Measurements from ENCODE around the gene MS4A15.

MS4A15 gene

GRCh38 chr11:60825118-60825517, 68.5 kb downstream of the MS4A15 start:
- no peaks in the 10 kb centered on the region for H3K36me3 ChIP-seq (replicated peaks)
- H3K27me3 ChIP-seq (replicated peaks) = no peaks in the 10 kb centered on the region
- H3K4me3 ChIP-seq (ENCODE audit: low read depth, low read length) = no peak overlapping the region
- DNase-seq = no peak
- H3K27ac ChIP-seq = no peak overlapping the region
- no peak for TF ChIP-seq CTCF (IDR thresholded peaks at IDR 0.05; ENCODE audit: low read depth, low read length, missing control alignments)
- in situ Hi-C loops (cut with HindIII; ENCODE audit: low pct_ligation_motif_present, low sequenced_read_pairs) = no loop called here

GRCh38 chr11:60825790-60826189, 69.1 kb downstream of the MS4A15 start:
- in situ Hi-C loops (cut with HindIII; ENCODE audit: low pct_ligation_motif_present, low sequenced_read_pairs) = no loop called here

More at GRCh38 chr11:60825790-60826189, 69.1 kb downstream of the MS4A15 start:
- Histone ChIP-seq H3K36me3 (replicated peaks) (no peaks in the 10 kb centered on the region), H3K27me3 (replicated peaks) (no peaks in the 10 kb centered on the region), H3K27ac (no peak overlapping the region), H3K4me3 (ENCODE audit: low read depth, low read length) (no peak overlapping the region)
- no peak for TF ChIP-seq CTCF (IDR thresholded peaks at IDR 0.05; ENCODE audit: low read depth, low read length, missing control alignments)
- no peak for DNase-seq

Measured in brain microvascular endothelial cell (primary cell).